HepG2 (cell line): ENCODE data around the gene ATP4A. TPM values are rescaled to one million over a fixed set of nuclear protein-coding genes. Genes with fewer than 3 reads are reported as not detected.
A peak's percentile ranks its signal among the peaks of the same experiment; 100 is the strongest.

ENCODE experiments used
- CBX5 ChIP-seq: sonication (generic); formaldehyde crosslinking; IDR thresholded peaks from 2 replicates; pipeline ENCODE4 v1.4.0; 2020; ENCODE audit warnings: missing genetic modification reagents, borderline replicate concordance
- GABPB1 ChIP-seq: IDR thresholded peaks from 2 replicates; pipeline ENCODE4 v1.6.1; 2016; ENCODE audit warnings: mild to moderate bottlenecking, missing genetic modification reagents, moderate library complexity, missing compliant biosample characterization
- GATAD2A ChIP-seq: IDR thresholded peaks from 2 replicates; pipeline ENCODE4 v1.6.1; 2016
- IRF2 ChIP-seq: IDR thresholded peaks from 2 replicates; pipeline ENCODE4 v1.6.1; 2018; ENCODE audit warnings: missing genetic modification reagents, missing compliant biosample characterization
- KDM1A ChIP-seq: IDR thresholded peaks from 2 replicates; pipeline ENCODE4 v1.6.1; 2016; ENCODE audit warnings: missing compliant biosample characterization
- MIER2 ChIP-seq: IDR thresholded peaks from 2 replicates; pipeline ENCODE4 v1.6.1; 2016; ENCODE audit warnings: missing biosample characterization, missing genetic modification reagents
- MYC ChIP-seq: sonication (generic); formaldehyde crosslinking; IDR thresholded peaks from 2 replicates; pipeline ENCODE4 v1.9.0; 2021; ENCODE audit warnings: missing genetic modification reagents, borderline replicate concordance
- ZBTB7A ChIP-seq: sonication (generic); formaldehyde crosslinking; IDR thresholded peaks from 2 replicates; pipeline ENCODE4 v1.8.0; 2022; ENCODE audit warnings: mild to moderate bottlenecking, missing genetic modification reagents
- ZNF264 ChIP-seq: sonication (generic); formaldehyde crosslinking; IDR thresholded peaks from 2 replicates; pipeline ENCODE4 v1.4.0; 2020; ENCODE audit warnings: missing genetic modification reagents
- ZNF331 ChIP-seq: sonication (generic); formaldehyde crosslinking; IDR thresholded peaks from 2 replicates; pipeline ENCODE4 v1.4.0; 2020; ENCODE audit warnings: missing genetic modification reagents
- ZNF350 ChIP-seq: sonication (generic); formaldehyde crosslinking; IDR thresholded peaks from 2 replicates; pipeline ENCODE4 v1.4.0; 2020; ENCODE audit warnings: mild to moderate bottlenecking, low read depth, missing genetic modification reagents, borderline replicate concordance
- ZNF383 ChIP-seq: sonication (generic); formaldehyde crosslinking; IDR thresholded peaks from 2 replicates; pipeline ENCODE4 v1.4.0; 2020; ENCODE audit warnings: missing genetic modification reagents, mild to moderate bottlenecking, borderline replicate concordance
- ZNF589 ChIP-seq: sonication (generic); formaldehyde crosslinking; conservative IDR thresholded peaks from 2 replicates; pipeline ENCODE4 v1.8.0; 2022; ENCODE audit warnings: mild to moderate bottlenecking, moderate library complexity, missing genetic modification reagents
- polyA plus RNA-seq, 8 experiments: library from polyadenylated mRNA; depleted of rRNA in 3 of 8; stranded (reverse) in 7 of 8; unstranded in 1 of 8; fragments of >200 nt; fragmentation: Illumina TruSeq in 4 of 8; extraction: Trizol in 4 of 8; gene quantifications; 2 replicates each; pipeline versions ENCODE4 v1.2.1 to v1.2.3, GENCODE V29; 2011 to 2016; ENCODE audit warnings: low read depth in 4 of 8, missing spikeins in 1 of 8, mixed read lengths in 1 of 8; ENCODE audit not compliant: insufficient read depth in 1 of 8
- total RNA-seq, 5 experiments: library from RNA; depleted of rRNA; stranded (reverse); fragments of >200 nt; fragmentation: Illumina TruSeq; extraction: Trizol; gene quantifications; 2 replicates each; pipeline ENCODE4 v1.2.3, GENCODE V29; 2016; ENCODE audit warnings: low read depth in 1 of 5
- TF ChIP-seq, protein P1 (sequence below): sonication (generic); formaldehyde crosslinking; IDR thresholded peaks from 2 replicates; pipeline ENCODE4 v1.4.0; 2020; ENCODE audit warnings: missing genetic modification reagents, borderline replicate concordance
- TF ChIP-seq, protein P2 (sequence below): sonication (generic); formaldehyde crosslinking; IDR thresholded peaks from 2 replicates; pipeline ENCODE4 v1.4.0; 2020; ENCODE audit warnings: missing genetic modification reagents
- TF ChIP-seq, protein P3 (sequence below): IDR thresholded peaks from 2 replicates; pipeline ENCODE4 v1.6.1; 2016

ATP4A gene
- total and polyA plus RNA-seq, 2 of the 13 experiments (the other 11 are each of a cell fraction or from before 2014, with no cell fraction given): 0.08 to 0.11 TPM

DNA sequence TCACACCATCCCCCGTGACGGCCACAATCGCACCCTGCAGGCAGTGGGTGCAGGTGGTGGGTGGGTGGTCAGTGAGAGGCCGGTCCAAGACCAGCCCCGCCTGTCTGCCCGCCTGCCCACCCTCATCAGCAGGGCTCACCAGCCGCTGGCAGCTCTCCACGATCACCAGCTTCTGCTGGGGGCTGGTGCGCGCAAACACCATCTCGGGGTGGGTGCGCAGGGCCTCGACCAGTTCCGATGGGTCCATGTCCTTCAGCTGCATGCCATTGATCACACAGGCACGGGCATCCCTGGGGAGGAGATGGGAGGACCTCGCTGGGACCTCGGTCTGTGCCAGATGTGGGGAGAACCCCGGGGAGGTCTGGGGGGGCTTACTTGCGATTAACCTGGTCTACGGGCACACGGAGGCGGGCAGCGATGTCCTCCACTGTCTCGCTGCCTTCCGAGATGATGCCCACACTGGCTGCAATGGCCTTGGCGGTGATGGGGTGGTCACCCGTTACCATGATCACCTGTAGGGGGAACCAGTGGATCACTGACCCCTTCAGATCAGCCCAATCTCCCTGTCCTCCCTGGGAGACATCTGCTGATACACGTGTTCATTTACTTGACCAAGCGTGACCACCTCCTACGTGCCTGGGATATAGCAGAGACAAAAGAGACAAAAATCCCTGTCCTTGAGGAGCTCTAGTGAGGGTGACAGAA is 8.0 kb downstream of the ATP4A start (continued):
- TF ChIP-seq, protein P1, sequence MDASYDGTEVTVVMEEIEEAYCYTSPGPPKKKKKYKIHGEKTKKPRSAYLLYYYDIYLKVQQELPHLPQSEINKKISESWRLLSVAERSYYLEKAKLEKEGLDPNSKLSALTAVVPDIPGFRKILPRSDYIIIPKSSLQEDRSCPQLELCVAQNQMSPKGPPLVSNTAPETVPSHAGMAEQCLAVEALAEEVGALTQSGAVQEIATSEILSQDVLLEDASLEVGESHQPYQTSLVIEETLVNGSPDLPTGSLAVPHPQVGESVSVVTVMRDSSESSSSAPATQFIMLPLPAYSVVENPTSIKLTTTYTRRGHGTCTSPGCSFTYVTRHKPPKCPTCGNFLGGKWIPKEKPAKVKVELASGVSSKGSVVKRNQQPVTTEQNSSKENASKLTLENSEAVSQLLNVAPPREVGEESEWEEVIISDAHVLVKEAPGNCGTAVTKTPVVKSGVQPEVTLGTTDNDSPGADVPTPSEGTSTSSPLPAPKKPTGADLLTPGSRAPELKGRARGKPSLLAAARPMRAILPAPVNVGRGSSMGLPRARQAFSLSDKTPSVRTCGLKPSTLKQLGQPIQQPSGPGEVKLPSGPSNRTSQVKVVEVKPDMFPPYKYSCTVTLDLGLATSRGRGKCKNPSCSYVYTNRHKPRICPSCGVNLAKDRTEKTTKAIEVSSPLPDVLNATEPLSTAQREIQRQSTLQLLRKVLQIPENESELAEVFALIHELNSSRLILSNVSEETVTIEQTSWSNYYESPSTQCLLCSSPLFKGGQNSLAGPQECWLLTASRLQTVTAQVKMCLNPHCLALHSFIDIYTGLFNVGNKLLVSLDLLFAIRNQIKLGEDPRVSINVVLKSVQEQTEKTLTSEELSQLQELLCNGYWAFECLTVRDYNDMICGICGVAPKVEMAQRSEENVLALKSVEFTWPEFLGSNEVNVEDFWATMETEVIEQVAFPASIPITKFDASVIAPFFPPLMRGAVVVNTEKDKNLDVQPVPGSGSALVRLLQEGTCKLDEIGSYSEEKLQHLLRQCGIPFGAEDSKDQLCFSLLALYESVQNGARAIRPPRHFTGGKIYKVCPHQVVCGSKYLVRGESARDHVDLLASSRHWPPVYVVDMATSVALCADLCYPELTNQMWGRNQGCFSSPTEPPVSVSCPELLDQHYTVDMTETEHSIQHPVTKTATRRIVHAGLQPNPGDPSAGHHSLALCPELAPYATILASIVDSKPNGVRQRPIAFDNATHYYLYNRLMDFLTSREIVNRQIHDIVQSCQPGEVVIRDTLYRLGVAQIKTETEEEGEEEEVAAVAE (CRISPR knock-in tag): 0 out of 2 replicates have a peak, but pooled peaks have one; percentile 48
- TF ChIP-seq, protein P2, sequence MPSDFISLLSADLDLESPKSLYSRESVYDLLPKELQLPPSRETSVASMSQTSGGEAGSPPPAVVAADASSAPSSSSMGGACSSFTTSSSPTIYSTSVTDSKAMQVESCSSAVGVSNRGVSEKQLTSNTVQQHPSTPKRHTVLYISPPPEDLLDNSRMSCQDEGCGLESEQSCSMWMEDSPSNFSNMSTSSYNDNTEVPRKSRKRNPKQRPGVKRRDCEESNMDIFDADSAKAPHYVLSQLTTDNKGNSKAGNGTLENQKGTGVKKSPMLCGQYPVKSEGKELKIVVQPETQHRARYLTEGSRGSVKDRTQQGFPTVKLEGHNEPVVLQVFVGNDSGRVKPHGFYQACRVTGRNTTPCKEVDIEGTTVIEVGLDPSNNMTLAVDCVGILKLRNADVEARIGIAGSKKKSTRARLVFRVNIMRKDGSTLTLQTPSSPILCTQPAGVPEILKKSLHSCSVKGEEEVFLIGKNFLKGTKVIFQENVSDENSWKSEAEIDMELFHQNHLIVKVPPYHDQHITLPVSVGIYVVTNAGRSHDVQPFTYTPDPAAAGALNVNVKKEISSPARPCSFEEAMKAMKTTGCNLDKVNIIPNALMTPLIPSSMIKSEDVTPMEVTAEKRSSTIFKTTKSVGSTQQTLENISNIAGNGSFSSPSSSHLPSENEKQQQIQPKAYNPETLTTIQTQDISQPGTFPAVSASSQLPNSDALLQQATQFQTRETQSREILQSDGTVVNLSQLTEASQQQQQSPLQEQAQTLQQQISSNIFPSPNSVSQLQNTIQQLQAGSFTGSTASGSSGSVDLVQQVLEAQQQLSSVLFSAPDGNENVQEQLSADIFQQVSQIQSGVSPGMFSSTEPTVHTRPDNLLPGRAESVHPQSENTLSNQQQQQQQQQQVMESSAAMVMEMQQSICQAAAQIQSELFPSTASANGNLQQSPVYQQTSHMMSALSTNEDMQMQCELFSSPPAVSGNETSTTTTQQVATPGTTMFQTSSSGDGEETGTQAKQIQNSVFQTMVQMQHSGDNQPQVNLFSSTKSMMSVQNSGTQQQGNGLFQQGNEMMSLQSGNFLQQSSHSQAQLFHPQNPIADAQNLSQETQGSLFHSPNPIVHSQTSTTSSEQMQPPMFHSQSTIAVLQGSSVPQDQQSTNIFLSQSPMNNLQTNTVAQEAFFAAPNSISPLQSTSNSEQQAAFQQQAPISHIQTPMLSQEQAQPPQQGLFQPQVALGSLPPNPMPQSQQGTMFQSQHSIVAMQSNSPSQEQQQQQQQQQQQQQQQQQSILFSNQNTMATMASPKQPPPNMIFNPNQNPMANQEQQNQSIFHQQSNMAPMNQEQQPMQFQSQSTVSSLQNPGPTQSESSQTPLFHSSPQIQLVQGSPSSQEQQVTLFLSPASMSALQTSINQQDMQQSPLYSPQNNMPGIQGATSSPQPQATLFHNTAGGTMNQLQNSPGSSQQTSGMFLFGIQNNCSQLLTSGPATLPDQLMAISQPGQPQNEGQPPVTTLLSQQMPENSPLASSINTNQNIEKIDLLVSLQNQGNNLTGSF (CRISPR knock-in tag): no peak
- TF ChIP-seq GATAD2A (CRISPR knock-in tag): 0 out of 2 replicates have a peak, but pooled peaks have one; percentile 26
- no peak for TF ChIP-seq ZBTB7A (CRISPR knock-in tag)
- 0 out of 2 replicates have a peak, but pooled peaks have one; percentile 20 for TF ChIP-seq GABPB1
- TF ChIP-seq ZNF589 (CRISPR knock-in tag): peak; percentile 34; the same call in 1 of the 2 replicates
- 0 out of 2 replicates have a peak, but pooled peaks have one; percentile 20 for TF ChIP-seq MYC
- no peak for TF ChIP-seq ZNF383 (CRISPR knock-in tag)
- TF ChIP-seq KDM1A (CRISPR knock-in tag): 0 out of 2 replicates have a peak, but pooled peaks have one; percentile 9
- no peak for TF ChIP-seq ZNF350 (CRISPR knock-in tag)
- TF ChIP-seq ZNF264 (CRISPR knock-in tag): no peak
- TF ChIP-seq, protein P3, sequence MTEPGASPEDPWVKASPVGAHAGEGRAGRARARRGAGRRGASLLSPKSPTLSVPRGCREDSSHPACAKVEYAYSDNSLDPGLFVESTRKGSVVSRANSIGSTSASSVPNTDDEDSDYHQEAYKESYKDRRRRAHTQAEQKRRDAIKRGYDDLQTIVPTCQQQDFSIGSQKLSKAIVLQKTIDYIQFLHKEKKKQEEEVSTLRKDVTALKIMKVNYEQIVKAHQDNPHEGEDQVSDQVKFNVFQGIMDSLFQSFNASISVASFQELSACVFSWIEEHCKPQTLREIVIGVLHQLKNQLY (CRISPR knock-in tag): no peak
- TF ChIP-seq ZNF331 (CRISPR knock-in tag): no peak
- TF ChIP-seq MIER2 (CRISPR knock-in tag): 0 out of 2 replicates have a peak, but pooled peaks have one; percentile 32
- 0 out of 2 replicates have a peak, but pooled peaks have one; percentile 38 for TF ChIP-seq CBX5 (CRISPR knock-in tag)
- TF ChIP-seq IRF2 (CRISPR knock-in tag): no peak
- TF ChIP-seq, all 625 proteins: peak for 33
